OCI-LY7 (cell line): ENCODE results near the gene HNRNPH3. TPM values are rescaled to one million over a fixed set of nuclear protein-coding genes. Genes with fewer than 3 reads are reported as not detected.

Source experiments
- BruUV-seq: library from RNA; stranded (reverse); fragments of 400-500 nt; replicated peaks from 2 replicates; lab custom pipeline; 2021; lab: Mats Ljungman, UMichigan
- CTCF ChIA-PET: fragments of 300-600 bp; sonication (Branson Sonifier 250); formaldehyde crosslinking; loops from one replicate; lab custom pipeline; 2022; ENCODE audit warnings: antibody characterized with exemption; ENCODE audit not compliant: unreplicated experiment; lab: Charles Lee
- POLR2A ChIA-PET: fragments of 300-600 bp; sonication (Branson Sonifier 250); formaldehyde crosslinking; loops from one replicate; lab custom pipeline; 2022; ENCODE audit warnings: antibody characterized with exemption; lab: Charles Lee
- DNase-seq: peaks from one replicate; pipeline ENCODE4 v3.0.0-alpha.2; 2015; ENCODE audit warnings: low spot score
- H2AFZ ChIP-seq: fragments of 200-600 bp; sonication (generic), shearing (Covaris generic); 2 replicates; pipeline ENCODE4 v1.6.1; 2014; ENCODE audit warnings: mild to moderate bottlenecking, antibody characterized with exemption, low read length, moderate library complexity
- H3K27ac ChIP-seq: fragments of 200-600 bp; sonication (generic); 2 replicates; pipeline ENCODE4 v1.5.1; 2014; ENCODE audit warnings: mixed run types, low read depth, mild to moderate bottlenecking, moderate library complexity, low read length, inconsistent platforms; ENCODE audit not compliant: poor library complexity, severe bottlenecking
- H3K36me3 ChIP-seq: fragments of 200-600 bp; sonication (generic); 2 replicates; pipeline ENCODE4 v1.6.1; 2014; ENCODE audit warnings: mild to moderate bottlenecking, antibody characterized with exemption, low read length, moderate library complexity, mixed read lengths; ENCODE audit not compliant: insufficient read depth
- H3K4me1 ChIP-seq: fragments of 200-600 bp; sonication (generic); 2 replicates; pipeline ENCODE4 v1.5.1; 2014; ENCODE audit warnings: mild to moderate bottlenecking, low read length; ENCODE audit not compliant: insufficient read depth, poor library complexity, severe bottlenecking
- H3K4me2 ChIP-seq: fragments of 200-600 bp; sonication (generic); 2 replicates; pipeline ENCODE4 v1.6.1; 2014; ENCODE audit warnings: mild to moderate bottlenecking, low read length
- H3K4me3 ChIP-seq: fragments of 200-600 bp; sonication (generic); 2 replicates; pipeline ENCODE4 v1.5.1; 2014; ENCODE audit warnings: mild to moderate bottlenecking, low read depth, low read length; ENCODE audit not compliant: poor library complexity, severe bottlenecking
- H3K79me2 ChIP-seq: fragments of 200-600 bp; sonication (generic); 2 replicates; pipeline ENCODE4 v1.6.1; 2016; ENCODE audit warnings: low read depth, mild to moderate bottlenecking, low read length, moderate library complexity, mixed read lengths; ENCODE audit not compliant: insufficient read depth
- H3K9me2 ChIP-seq: fragments of 200-600 bp; sonication (generic); 2 replicates; pipeline ENCODE4 v1.6.1; 2016; ENCODE audit warnings: mild to moderate bottlenecking, low read length, mixed read lengths; ENCODE audit not compliant: insufficient read depth
- H3K9me3 ChIP-seq: fragments of 200-600 bp; sonication (generic); 2 replicates; pipeline ENCODE4 v1.6.1; 2014; ENCODE audit warnings: mild to moderate bottlenecking, mixed run types, low read length, mixed read lengths
- H4K20me1 ChIP-seq: fragments of 200-600 bp; sonication (generic); 2 replicates; pipeline ENCODE4 v1.6.1; 2014; ENCODE audit warnings: mild to moderate bottlenecking, antibody characterized with exemption, low read length, moderate library complexity, mixed read lengths; ENCODE audit not compliant: insufficient read depth
- EZH2phosphoT487 ChIP-seq: fragments of 200-600 bp; sonication (generic); IDR thresholded peaks from 2 replicates; pipeline ENCODE4 v1.6.1; 2018; ENCODE audit warnings: low read depth, borderline replicate concordance, mild to moderate bottlenecking, mixed run types, antibody characterized with exemption, low read length, moderate library complexity, mixed read lengths
- intact Hi-C: fragments of 100-400 bp; cut with micrococcal nuclease; formaldehyde crosslinking; loops from one replicate; pipeline ENCODE4 v1.10.0; 2022; ENCODE audit not compliant: unreplicated experiment
- total RNA-seq, 2 experiments: library from RNA; depleted of rRNA in 1 of 2; stranded (reverse); fragments of >200 nt in 1 of 2; shearing (Covaris generic) in 1 of 2; gene quantifications; 2 replicates each; pipeline ENCODE4 v1.2.3, GENCODE V29; 2014 to 2022
- TF ChIP-seq, protein P1 (sequence below): fragments of 200-600 bp; sonication (generic); conservative IDR thresholded peaks from 2 replicates; pipeline ENCODE4 v1.5.1; 2014; ENCODE audit warnings: mild to moderate bottlenecking, antibody characterized with exemption, low read length, moderate library complexity, mixed read lengths

Gene HNRNPH3
- total RNA-seq, 2 experiments from 2014 or later: 30.8 to 241 TPM

DNA sequence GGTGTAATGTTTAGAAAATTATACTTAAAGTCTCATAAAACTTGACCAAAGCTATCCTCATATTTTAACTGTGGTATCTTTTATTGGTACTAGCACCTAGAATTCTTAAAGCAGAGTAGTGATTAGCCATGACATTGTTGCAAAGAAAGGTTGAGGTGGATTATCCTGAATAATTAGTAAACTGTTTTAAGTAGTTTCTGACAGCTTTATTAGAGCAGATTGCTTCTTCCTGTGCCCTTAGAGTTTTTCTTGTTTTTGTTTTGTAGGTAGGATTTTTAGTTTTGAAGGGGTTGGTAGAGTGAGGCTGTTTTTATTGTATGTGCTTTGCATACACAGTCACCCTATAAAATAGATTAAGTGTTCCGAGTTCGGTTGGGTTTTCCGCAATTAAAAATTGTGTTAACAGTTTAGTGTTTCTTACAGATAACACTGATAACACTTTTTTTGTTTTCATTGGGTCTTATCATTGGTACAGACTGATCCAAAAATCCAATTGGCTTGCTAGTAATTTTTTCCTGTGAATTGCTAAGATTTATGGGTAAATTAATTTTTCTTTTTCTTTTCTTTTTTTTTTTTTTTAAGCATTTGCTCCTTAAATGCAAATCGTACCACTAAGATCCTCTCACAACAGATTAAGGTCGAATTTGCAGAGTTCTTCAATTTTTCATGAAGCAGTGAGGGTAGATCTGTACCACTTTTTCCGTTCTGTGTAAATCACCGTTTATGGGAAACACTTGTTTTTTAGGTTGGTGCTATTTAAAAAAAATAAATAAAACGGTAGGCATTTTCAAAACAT lies 3.0 kb downstream of the HNRNPH3 start:
- no TSS peak for BruUV-seq
- CTCF ChIA-PET: no interaction called here
- peak overlapping the region; percentile 85 for H3K4me3 ChIP-seq

DNA sequence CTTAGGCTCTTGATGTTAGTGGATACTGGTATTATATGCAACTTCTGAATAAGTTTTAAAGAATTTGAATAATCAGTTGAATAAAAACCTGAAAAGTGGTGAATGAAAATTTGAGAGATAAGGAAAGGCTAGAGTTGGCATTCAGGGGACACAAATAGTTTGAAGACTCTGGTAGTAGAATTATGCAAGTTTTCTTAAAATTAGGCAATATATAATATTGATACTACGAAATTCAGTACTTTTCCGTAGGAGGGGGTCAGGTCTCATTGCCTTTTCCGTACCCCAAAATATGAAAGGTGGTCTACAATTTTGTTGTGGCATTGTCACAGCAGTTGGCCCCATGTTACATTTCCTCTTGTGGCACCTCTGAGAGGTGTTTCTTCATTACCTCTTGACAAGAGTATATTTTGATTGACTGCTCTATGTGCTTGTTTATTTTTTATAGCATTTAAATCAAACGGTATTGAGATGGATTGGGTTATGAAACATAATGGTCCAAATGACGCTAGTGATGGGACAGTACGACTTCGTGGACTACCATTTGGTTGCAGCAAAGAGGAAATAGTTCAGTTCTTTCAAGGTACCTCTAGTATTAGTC lies 5.0 kb downstream of the HNRNPH3 start:
- intact Hi-C loops: no loop called here
- Histone ChIP-seq H3K4me2 (peak overlapping the region; percentile 93), H3K4me3 (peak overlapping the region; percentile 85), H3K9me2 (no peaks in the 10 kb centered on the region), H3K9me3 (no peaks in the 10 kb centered on the region), H3K36me3 (peaks cover 96% of the 10 kb centered on the region), H3K79me2 (peaks cover 99% of the 10 kb centered on the region), H2AFZ (no peak overlapping the region), H4K20me1 (peaks cover 70% of the 10 kb centered on the region), H3K4me1 (peaks cover 39% of the 10 kb centered on the region), H3K27ac (no peak overlapping the region)
- TF ChIP-seq, protein P1, sequence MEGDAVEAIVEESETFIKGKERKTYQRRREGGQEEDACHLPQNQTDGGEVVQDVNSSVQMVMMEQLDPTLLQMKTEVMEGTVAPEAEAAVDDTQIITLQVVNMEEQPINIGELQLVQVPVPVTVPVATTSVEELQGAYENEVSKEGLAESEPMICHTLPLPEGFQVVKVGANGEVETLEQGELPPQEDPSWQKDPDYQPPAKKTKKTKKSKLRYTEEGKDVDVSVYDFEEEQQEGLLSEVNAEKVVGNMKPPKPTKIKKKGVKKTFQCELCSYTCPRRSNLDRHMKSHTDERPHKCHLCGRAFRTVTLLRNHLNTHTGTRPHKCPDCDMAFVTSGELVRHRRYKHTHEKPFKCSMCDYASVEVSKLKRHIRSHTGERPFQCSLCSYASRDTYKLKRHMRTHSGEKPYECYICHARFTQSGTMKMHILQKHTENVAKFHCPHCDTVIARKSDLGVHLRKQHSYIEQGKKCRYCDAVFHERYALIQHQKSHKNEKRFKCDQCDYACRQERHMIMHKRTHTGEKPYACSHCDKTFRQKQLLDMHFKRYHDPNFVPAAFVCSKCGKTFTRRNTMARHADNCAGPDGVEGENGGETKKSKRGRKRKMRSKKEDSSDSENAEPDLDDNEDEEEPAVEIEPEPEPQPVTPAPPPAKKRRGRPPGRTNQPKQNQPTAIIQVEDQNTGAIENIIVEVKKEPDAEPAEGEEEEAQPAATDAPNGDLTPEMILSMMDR: no peak
- TF ChIP-seq EZH2phosphoT487: no peak
- CTCF ChIA-PET: no interaction called here
- BruUV-seq: no TSS peak
- POLR2A ChIA-PET: no interaction called here
- DNase-seq: no peak

More for the DNA sequence above, 3.0 kb downstream of the HNRNPH3 start:
- TF ChIP-seq, protein P1: no peak
- no peak for TF ChIP-seq EZH2phosphoT487
- H2AFZ ChIP-seq: no peak overlapping the region
- no peak for DNase-seq
- POLR2A ChIA-PET: interaction anchor here (0.9 to 1.2 kb wide), 3 partner anchors 10 to 99 kb away, joined by 3 read pairs; no protein-coding TSS in a partner anchor
- peaks cover 55% of the 10 kb centered on the region for H3K4me1 ChIP-seq
- peaks cover 77% of the 10 kb centered on the region for H3K36me3 ChIP-seq
- H3K9me2 ChIP-seq: no peaks in the 10 kb centered on the region
- H3K9me3 ChIP-seq: no peaks in the 10 kb centered on the region
- peaks cover 84% of the 10 kb centered on the region for H3K79me2 ChIP-seq
- intact Hi-C loops: no loop called here
- peaks cover 62% of the 10 kb centered on the region for H4K20me1 ChIP-seq
- H3K4me2 ChIP-seq: peak overlapping the region; percentile 93
- H3K27ac ChIP-seq: no peak overlapping the region
